HepG2 (cell line): ENCODE measurements around the gene CES5A. TPM values are rescaled to one million over a fixed set of nuclear protein-coding genes. Genes with fewer than 3 reads are reported as not detected.

Experiments used
- FOSL1 ChIP-seq: sonication (generic); formaldehyde crosslinking; IDR thresholded peaks from 2 replicates; pipeline ENCODE4 v1.9.0; 2021; ENCODE audit warnings: missing genetic modification reagents, borderline replicate concordance
- GABPB1 ChIP-seq: IDR thresholded peaks from 2 replicates; pipeline ENCODE4 v1.6.1; 2016; ENCODE audit warnings: mild to moderate bottlenecking, missing genetic modification reagents, moderate library complexity, missing compliant biosample characterization
- IKZF5 ChIP-seq: IDR thresholded peaks from 2 replicates; pipeline ENCODE4 v1.6.1; 2018; ENCODE audit warnings: missing genetic modification reagents, mild to moderate bottlenecking, missing compliant biosample characterization
- KDM3A ChIP-seq: IDR thresholded peaks from 2 replicates; pipeline ENCODE4 v1.6.1; 2018; ENCODE audit warnings: low read depth, missing compliant biosample characterization
- MAX ChIP-seq: IDR thresholded peaks from 2 replicates; pipeline ENCODE4 v1.6.1; 2012; ENCODE audit warnings: inconsistent platforms
- MIER2 ChIP-seq: IDR thresholded peaks from 2 replicates; pipeline ENCODE4 v1.6.1; 2016; ENCODE audit warnings: missing biosample characterization, missing genetic modification reagents
- MIXL1 ChIP-seq: IDR thresholded peaks from 2 replicates; pipeline ENCODE4 v1.6.1; 2016
- MXD3 ChIP-seq: IDR thresholded peaks from 2 replicates; pipeline ENCODE4 v1.6.1; 2016; ENCODE audit warnings: mild to moderate bottlenecking, missing biosample characterization, missing genetic modification reagents
- NFIB ChIP-seq: sonication (generic); formaldehyde crosslinking; IDR thresholded peaks from 2 replicates; pipeline ENCODE4 v1.9.0; 2021; ENCODE audit warnings: missing genetic modification reagents, mild to moderate bottlenecking, borderline replicate concordance
- RARA ChIP-seq: IDR thresholded peaks from 2 replicates; pipeline ENCODE4 v1.6.1; 2016; ENCODE audit warnings: missing genetic modification reagents, missing compliant biosample characterization
- THAP9 ChIP-seq: sonication (generic); formaldehyde crosslinking; IDR thresholded peaks from 2 replicates; pipeline ENCODE4; 2020; ENCODE audit warnings: missing genetic modification reagents, mild to moderate bottlenecking, borderline replicate concordance
- ZBTB37 ChIP-seq: sonication (generic); formaldehyde crosslinking; IDR thresholded peaks from 2 replicates; pipeline ENCODE4 v1.4.0; 2020; ENCODE audit warnings: mild to moderate bottlenecking, missing genetic modification reagents
- ZFP1 ChIP-seq: IDR thresholded peaks from 2 replicates; pipeline ENCODE4 v1.6.1; 2016
- ZNF136 ChIP-seq: sonication (generic); formaldehyde crosslinking; IDR thresholded peaks from 2 replicates; pipeline ENCODE4 v1.8.1; 2022; ENCODE audit warnings: low read depth, mild to moderate bottlenecking, moderate library complexity, missing genetic modification reagents
- ZNF317 ChIP-seq: sonication (generic); formaldehyde crosslinking; IDR thresholded peaks from 2 replicates; pipeline ENCODE4 v1.5.0; 2020; ENCODE audit warnings: mild to moderate bottlenecking, missing genetic modification reagents
- ZNF446 ChIP-seq: sonication (generic); formaldehyde crosslinking; IDR thresholded peaks from 2 replicates; pipeline ENCODE4 v1.5.0; 2020; ENCODE audit warnings: mild to moderate bottlenecking, missing genetic modification reagents
- ZNF543 ChIP-seq: sonication (generic); formaldehyde crosslinking; IDR thresholded peaks from 2 replicates; pipeline ENCODE4 v1.4.0; 2020; ENCODE audit warnings: mild to moderate bottlenecking, missing genetic modification reagents
- ZNF572 ChIP-seq: sonication (generic); formaldehyde crosslinking; IDR thresholded peaks from 2 replicates; pipeline ENCODE4 v1.5.1; 2020; ENCODE audit warnings: mild to moderate bottlenecking, missing genetic modification reagents
- ZNF597 ChIP-seq: sonication (generic); formaldehyde crosslinking; IDR thresholded peaks from 2 replicates; pipeline ENCODE4 v1.5.0; 2020; ENCODE audit warnings: missing genetic modification reagents
- ZNF615 ChIP-seq: sonication (generic); formaldehyde crosslinking; IDR thresholded peaks from 2 replicates; pipeline ENCODE4 v1.5.0; 2020; ENCODE audit warnings: mild to moderate bottlenecking, missing genetic modification reagents, borderline replicate concordance
- ZNF670 ChIP-seq: sonication (generic); formaldehyde crosslinking; IDR thresholded peaks from 2 replicates; pipeline ENCODE4 v1.8.0; 2022; ENCODE audit warnings: mild to moderate bottlenecking, missing genetic modification reagents, borderline replicate concordance
- ZNF761 ChIP-seq: sonication (generic); formaldehyde crosslinking; conservative IDR thresholded peaks from 2 replicates; pipeline ENCODE4 v1.4.0; 2020; ENCODE audit warnings: mild to moderate bottlenecking, missing genetic modification reagents
- polyA plus RNA-seq, 8 experiments: library from polyadenylated mRNA; depleted of rRNA in 3 of 8; stranded (reverse) in 7 of 8; unstranded in 1 of 8; fragments of >200 nt; fragmentation: Illumina TruSeq in 4 of 8; extraction: Trizol in 4 of 8; gene quantifications; 2 replicates each; pipeline versions ENCODE4 v1.2.1 to v1.2.3, GENCODE V29; 2011 to 2016; ENCODE audit warnings: low read depth in 4 of 8, missing spikeins in 1 of 8, mixed read lengths in 1 of 8; ENCODE audit not compliant: insufficient read depth in 1 of 8
- total RNA-seq, 5 experiments: library from RNA; depleted of rRNA; stranded (reverse); fragments of >200 nt; fragmentation: Illumina TruSeq; extraction: Trizol; gene quantifications; 2 replicates each; pipeline ENCODE4 v1.2.3, GENCODE V29; 2016; ENCODE audit warnings: low read depth in 1 of 5

CES5A gene
- total and polyA plus RNA-seq, 2 of the 13 experiments (the other 11 are each of a cell fraction or from before 2014, with no cell fraction given): not detected

GRCh38 chr16:55832773-55833691, 42.1 kb downstream of the CES5A start, which contains the start of gene CES1 (continued):
- TF ChIP-seq ZNF597 (CRISPR knock-in tag): no peak
- 0 out of 2 replicates have a peak, but pooled peaks have one; percentile 66 for TF ChIP-seq ZNF446 (CRISPR knock-in tag)
- peak; percentile 94 for TF ChIP-seq ZNF136 (CRISPR knock-in tag)
- no peak for TF ChIP-seq ZNF572 (CRISPR knock-in tag)
- TF ChIP-seq THAP9: peak; percentile 26; the same call in 1 of the 2 replicates
- TF ChIP-seq MXD3 (CRISPR knock-in tag): 0 out of 2 replicates have a peak, but pooled peaks have one; percentile 26
- peak; percentile 82; the same call in 1 of the 2 replicates for TF ChIP-seq IKZF5 (CRISPR knock-in tag)
- no peak for TF ChIP-seq ZFP1 (CRISPR knock-in tag)
- peak; percentile 48; the same call in 1 of the 2 replicates for TF ChIP-seq GABPB1
- TF ChIP-seq ZNF317: no peak
- peak; percentile 69; the same call in 1 of the 2 replicates for TF ChIP-seq MIER2 (CRISPR knock-in tag)
- peak; percentile 22; the same call in 1 of the 2 replicates for TF ChIP-seq KDM3A (CRISPR knock-in tag)
- TF ChIP-seq ZNF761: 0 out of 2 replicates have a peak, but pooled peaks have one; percentile 63
- peak; percentile 54 for TF ChIP-seq MAX
- TF ChIP-seq MIXL1 (CRISPR knock-in tag): peak; percentile 22; the same call in 1 of the 2 replicates
- TF ChIP-seq FOSL1 (CRISPR knock-in tag): no peak
- no peak for TF ChIP-seq ZNF615 (CRISPR knock-in tag)
- no peak for TF ChIP-seq NFIB (CRISPR knock-in tag)
- peak; percentile 89 for TF ChIP-seq RARA
- TF ChIP-seq ZBTB37 (CRISPR knock-in tag): no peak
- 0 out of 2 replicates have a peak, but pooled peaks have one; percentile 4 for TF ChIP-seq ZNF543 (CRISPR knock-in tag)
- TF ChIP-seq ZNF670 (CRISPR knock-in tag): peak; percentile 82
